Stimulated activated CD4-positive, alpha-beta T cell treated with anti-CD3 and anti-CD28 coated beads, Interleukin-15, amount 100 ng/mL, for 24 hours (primary cell): Measurements from ENCODE around the gene ELP1.

Source experiments
- DNase-seq: peaks from one replicate; pipeline ENCODE4 v3.0.0-alpha.2; 2020

ELP1 gene

GRCh38 chr9:108882052-108882888 lies 51.7 kb downstream of the ELP1 start:
- no peak for DNase-seq

- no peak for DNase-seq
Measured at GRCh38 chr9:108880738-108881316, 53.1 kb downstream of the ELP1 start.

DNA sequence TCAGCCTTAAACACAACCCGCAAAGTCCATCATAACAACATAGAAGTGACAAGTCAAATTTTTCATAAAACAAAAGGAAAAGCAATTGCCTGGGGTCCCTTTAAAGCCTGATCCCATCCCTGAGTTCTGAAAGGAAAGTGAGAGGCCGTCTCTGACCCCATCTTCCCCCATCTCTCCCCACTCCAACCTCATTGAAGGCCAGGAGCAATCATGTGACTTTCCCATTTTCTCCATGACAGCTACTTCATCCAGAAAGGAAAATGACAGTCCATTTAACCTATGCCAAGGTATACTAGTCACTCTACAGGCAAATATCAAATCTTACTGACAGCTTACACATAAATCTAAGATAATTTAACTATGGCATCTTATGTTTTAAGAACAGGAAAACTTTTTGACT lies 56.4 kb downstream of the ELP1 start:
- DNase-seq, result no peak

DNA sequence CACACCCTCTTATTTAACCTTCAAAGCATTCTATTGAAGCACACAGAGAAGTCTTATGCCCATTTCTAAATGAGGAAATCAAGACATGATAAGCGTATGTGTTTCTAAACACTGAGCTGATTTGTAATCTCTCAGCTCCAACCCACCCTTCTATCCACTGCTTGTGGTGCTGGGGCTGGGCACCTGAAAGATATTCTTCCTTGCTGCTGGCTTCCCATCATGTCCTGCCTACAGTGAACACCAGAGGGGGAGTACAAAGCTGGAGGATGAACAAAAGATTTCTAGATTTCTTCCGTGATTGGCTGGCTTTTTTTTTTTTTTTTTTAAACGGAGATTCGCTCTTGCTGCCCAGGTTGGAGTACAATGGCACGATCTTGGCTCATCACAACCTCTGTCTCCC lies 57.5 kb downstream of the ELP1 start:
- no peak for DNase-seq

DNA sequence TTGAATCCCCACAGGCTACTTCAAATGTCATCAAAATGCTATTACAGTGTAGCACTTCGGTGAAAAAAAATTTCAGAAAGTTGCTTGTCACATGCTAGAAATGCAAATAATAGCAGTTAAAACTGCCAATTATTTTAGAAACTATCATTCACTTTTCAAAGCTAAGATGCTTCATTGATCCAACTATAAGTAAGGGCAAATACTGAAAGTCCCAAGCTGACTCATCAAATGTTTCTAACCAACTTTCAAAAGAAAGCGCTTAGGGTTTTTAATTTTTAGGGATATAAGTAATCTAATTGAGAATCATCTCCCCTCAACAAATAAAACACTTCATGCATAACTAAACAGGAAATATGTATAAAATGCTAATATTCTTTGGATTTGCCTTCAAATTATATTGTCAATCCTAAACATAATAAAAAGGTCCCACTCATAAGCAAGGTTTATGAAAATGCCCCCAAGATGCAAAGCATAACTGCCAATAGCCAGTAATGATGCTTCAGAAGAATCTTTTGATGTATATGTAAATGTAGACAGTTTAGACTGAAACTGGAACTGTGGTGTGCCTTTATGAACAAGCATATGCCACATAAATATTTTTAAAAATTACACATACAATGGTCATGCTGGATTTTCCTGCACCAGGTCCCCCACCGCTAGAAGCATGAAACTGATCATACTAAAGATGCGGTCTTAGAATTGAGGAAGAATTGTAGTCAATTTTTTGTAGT lies 59.7 kb downstream of the ELP1 start:
- DNase-seq, result no peak

DNA sequence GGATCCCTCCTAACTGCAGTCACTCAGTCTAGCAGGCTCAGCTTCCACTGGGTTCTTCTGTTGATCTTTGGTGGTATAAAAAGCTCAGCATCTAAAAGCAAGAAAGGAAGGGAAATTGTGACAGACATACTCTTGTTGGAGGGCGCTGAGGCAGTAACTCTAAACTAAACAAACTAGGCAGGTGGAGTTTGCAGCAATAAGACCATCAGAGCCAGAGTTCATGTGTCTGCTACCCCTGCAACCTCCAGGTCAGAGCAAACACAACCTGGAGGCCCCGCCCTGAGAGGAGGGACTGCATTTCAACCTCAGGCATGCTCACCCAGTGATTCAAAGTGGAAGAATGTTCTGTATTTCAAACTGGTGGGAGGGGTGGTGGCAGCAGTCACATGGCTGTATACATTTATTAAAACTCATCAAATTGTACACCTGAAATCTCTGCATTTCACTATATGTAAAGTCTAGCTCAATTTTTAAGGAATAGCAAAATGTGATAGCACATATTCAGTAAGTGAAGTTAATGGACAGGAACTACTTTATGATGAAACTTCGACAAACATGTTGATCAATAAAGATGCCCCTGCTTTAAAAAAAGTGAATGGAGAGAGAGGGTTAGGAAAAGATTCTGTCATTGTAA lies 64.7 kb downstream of the ELP1 start:
- DNase-seq, result no peak

- no peak for DNase-seq
Measured at GRCh38 chr9:108867829-108868228, 66.1 kb downstream of the ELP1 start.

DNA sequence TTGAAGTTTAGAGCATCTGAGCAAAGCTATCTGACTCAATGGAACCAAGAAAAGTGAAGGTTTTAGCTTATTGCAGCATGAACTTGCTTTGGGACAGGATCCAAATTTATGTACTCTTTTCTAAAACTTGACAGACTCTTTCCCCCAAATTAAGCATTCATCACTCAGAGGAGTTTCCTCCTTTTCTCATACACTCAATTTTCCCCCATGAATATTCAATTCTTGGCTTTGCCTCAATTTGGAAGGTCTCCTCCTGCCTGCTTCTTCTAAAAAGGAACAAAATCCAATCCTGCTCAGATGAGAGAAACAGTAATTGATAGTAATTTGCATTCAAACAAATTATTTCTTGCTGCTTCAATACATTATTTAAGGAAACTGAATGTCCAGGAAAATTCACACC lies 66.8 kb downstream of the ELP1 start:
- DNase-seq, result no peak

DNA sequence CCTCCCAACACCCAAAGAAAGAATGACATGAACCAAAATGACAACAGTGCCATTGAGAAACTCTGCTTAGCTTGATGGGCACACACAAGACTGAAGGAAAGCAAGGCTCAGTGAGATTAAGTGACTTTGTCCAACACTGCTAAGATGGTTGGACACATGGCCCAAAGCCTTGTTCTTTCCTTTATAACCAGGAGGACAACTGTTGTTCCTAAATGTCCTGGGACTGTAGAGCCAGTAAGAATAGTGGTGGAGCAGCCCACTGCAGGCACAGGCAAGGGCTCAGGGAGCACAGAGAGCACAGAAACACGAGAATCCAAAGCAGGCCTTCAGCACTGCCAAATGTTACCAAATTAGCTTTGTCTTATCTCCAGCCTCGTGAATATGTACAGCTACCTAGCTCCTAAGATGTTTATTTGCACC lies 67.9 kb downstream of the ELP1 start:
- no peak for DNase-seq

DNA sequence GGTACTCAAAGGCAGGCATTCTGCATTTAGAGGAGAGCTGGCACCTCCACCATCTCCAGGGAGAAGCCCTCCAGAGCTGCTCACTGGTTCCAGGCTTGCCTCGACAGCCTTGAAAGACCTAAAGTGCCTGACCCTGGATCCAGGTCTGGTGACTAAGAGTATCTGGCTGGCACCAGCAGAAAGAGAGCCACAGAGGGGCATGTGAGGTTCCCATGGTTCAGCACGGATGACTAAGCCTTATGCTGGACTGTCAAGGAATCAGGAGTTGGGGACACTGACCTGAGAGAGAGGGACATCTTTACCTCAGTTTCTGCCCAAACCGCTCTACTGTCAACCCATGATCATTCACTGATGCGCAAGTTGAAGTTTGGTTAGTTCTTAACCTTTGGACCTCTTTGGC lies 68.9 kb downstream of the ELP1 start:
- no peak for DNase-seq

DNA sequence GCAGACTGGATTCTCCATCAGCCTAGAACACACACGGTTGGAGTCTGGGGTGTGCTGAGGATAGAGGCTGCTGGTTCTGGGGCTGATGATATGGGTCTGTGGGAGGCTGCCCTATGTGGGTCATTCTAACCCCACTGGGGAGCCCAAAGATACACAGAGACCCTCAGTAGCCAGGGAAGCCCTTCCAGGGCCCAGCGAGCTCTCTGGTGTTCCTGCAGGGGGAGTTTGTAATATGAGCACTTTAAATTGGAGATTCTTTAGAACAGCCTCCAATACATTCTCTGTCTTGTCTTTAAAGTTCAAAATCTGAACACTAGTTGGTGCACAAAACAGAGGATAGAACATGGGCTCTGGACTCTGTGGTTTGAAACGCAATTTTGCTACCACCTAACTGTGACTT lies 69.5 kb downstream of the ELP1 start:
- no peak for DNase-seq

DNA sequence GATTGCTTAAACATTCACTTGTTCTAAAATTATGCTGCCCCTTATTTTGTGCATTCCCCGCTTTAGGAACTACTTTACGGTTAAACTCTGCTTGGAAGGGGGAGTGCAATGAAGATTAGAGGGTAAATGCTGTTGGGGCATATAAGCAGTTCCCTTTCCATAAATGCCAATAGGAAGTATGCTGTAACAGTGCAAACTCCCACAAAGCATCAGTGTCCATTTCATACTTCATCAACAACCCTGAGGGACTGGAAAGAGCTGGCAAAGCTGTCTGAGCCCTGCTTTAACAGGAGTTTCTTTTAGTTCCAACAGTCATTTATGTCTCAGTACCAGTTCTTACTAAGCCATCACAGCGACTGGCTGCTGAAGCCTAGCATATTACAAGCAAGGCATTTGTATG lies 70.0 kb downstream of the ELP1 start:
- DNase-seq, result no peak

DNA sequence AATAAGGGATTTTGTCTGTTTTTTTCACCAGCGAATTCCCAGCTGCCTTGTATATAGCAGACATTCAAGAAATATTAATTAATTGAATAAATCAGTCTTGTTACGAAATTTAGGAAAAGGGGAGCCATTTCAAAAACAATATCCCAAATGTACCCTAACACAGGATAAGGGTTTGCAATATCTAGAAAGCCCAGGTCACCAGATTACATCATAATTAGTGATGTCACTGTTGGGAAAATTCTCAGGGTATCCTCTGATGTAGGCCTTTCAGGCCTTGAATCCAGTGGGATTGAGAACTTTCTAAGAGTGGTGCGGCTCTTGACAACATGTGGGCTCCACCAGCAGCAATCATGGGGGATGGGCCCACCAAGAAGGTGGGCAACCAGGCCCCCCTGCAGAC lies 71.9 kb downstream of the ELP1 start, which contains the start of gene ACTL7A:
TSS of gene ACTL7A (plus strand) at position 270 of the 400 bp plus-strand sequence. CDS start at position 327, 57 bp downstream.
- DNase-seq, result no peak

- DNase-seq, result no peak
Measured at GRCh38 chr9:108861464-108861863, 72.5 kb downstream of the ELP1 start.

GRCh38 chr9:108860764-108861163 lies 73.2 kb downstream of the ELP1 start:
- DNase-seq, result no peak

- no peak for DNase-seq
Measured at GRCh38 chr9:108860354-108860753, 73.6 kb downstream of the ELP1 start.

- DNase-seq, result no peak
Measured at GRCh38 chr9:108859459-108860114, 74.3 kb downstream of the ELP1 start.

DNA sequence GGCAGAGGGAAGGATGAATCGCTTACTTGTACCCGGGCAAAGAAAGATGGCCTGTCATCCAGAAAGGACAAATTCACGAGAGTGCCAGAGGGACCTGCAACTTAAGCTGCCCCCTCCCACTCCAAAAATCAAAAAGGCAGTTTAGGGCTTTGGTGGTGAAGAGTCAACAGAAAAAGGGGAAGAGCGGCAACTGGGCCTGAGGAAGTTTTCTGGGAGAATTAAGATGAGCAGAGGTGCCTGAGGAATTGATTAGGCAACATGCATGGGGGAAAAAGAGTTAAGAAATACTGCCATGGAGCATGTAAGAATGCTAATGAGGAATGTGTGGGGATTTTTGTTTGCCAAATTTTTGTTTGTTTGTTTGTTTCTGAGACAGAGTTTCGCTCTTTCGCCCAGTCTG lies 76.4 kb downstream of the ELP1 start:
- no peak for DNase-seq

- no peak for DNase-seq
Measured at GRCh38 chr9:108855888-108856287, 78.0 kb downstream of the ELP1 start, which contains the start of gene ACTL7B. Gene ACTL7B, minus strand, starts transcription at chr9:108855986. Its CDS starts 56 bp downstream, at chr9:108855930.

- no peak for DNase-seq
Measured at GRCh38 chr9:108855529-108855886, 78.4 kb downstream of the ELP1 start.

- DNase-seq, result no peak
Measured at GRCh38 chr9:108854641-108855528, 79.0 kb downstream of the ELP1 start.

DNA sequence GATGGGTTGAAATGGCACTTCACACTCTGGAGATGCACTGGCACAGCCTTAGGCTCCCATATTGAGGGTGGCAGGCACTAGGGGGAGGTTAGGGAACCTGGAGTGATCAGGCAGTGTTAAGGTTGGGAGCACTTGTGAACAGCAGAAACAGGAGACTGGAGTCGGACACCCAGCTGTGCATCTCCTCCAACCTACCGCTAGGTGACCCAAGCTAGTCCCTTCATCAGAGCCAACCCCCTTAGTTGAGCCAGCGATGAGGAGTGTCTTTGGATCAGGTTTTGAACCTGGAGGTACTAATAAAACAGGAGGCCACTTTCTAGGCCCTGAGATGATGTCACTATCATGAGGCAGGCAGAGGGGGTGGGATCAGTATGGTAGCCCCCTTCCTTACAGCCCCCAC lies 79.8 kb downstream of the ELP1 start:
- no peak for DNase-seq
